Mesenchymal stem cell (in vitro differentiated cells and primary cell): ENCODE results near the gene TENM4.

Source experiments
- DNase-seq: peaks from one replicate; pipeline ENCODE4 v3.0.0-alpha.2; 2013
- H2AFZ ChIP-seq: one replicate; pipeline ENCODE4 v1.6.1; 2013; ENCODE audit warnings: low read depth, mild to moderate bottlenecking, control low read depth, inconsistent platforms, low read length, moderate library complexity
- H2AK5ac ChIP-seq: 2 replicates; pipeline ENCODE4 v1.6.1; 2013; ENCODE audit warnings: low read length, moderate library complexity, mild to moderate bottlenecking, inconsistent platforms; ENCODE audit not compliant: severe bottlenecking
- H2BK120ac ChIP-seq: one replicate; pipeline ENCODE4 v1.6.1; 2013; ENCODE audit warnings: low read depth, mild to moderate bottlenecking, inconsistent platforms, low read length, moderate library complexity
- H2BK12ac ChIP-seq, 2 experiments: one replicate each; pipeline ENCODE4 v1.6.1; 2013; ENCODE audit warnings: inconsistent platforms in 2 of 2, low read length in 2 of 2, mild to moderate bottlenecking in 2 of 2, moderate library complexity in 2 of 2, control low read depth in 1 of 2
- H2BK15ac ChIP-seq: one replicate; pipeline ENCODE4 v1.6.1; 2013; ENCODE audit warnings: mild to moderate bottlenecking, low read depth, inconsistent platforms; ENCODE audit not compliant: poor library complexity, severe bottlenecking
- H2BK5ac ChIP-seq: 2 replicates; pipeline ENCODE4 v1.6.1; 2013; ENCODE audit warnings: low read depth, mild to moderate bottlenecking, low read length, control low read depth, inconsistent platforms; ENCODE audit not compliant: poor library complexity, severe bottlenecking
- H3K14ac ChIP-seq, 2 experiments: one replicate each; pipeline ENCODE4 v1.6.1; 2013; ENCODE audit warnings: inconsistent platforms in 2 of 2, low read length in 2 of 2, control low read depth in 1 of 2, mild to moderate bottlenecking in 1 of 2, moderate library complexity in 1 of 2
- H3K18ac ChIP-seq, 2 experiments: one replicate each; pipeline ENCODE4 v1.6.1; 2013; ENCODE audit warnings: inconsistent platforms in 2 of 2, low read length in 2 of 2, control low read depth in 1 of 2, low read depth in 1 of 2, mild to moderate bottlenecking in 1 of 2
- H3K23ac ChIP-seq, 2 experiments: one replicate each; pipeline ENCODE4 v1.6.1; 2013; ENCODE audit warnings: inconsistent platforms in 2 of 2, low read length in 2 of 2, mild to moderate bottlenecking in 2 of 2, moderate library complexity in 2 of 2, control low read depth in 1 of 2
- H3K27ac ChIP-seq: 2 replicates; pipeline ENCODE4 v1.5.1; 2013; ENCODE audit warnings: mild to moderate bottlenecking, moderate library complexity, low read length, control low read depth, inconsistent platforms; ENCODE audit not compliant: poor library complexity, severe bottlenecking
- H3K27me3 ChIP-seq, 2 experiments: 2 replicates each; pipeline versions ENCODE4 v1.6.1 to v1.7.0; 2013; ENCODE audit warnings: low read length in 2 of 2, mild to moderate bottlenecking in 2 of 2, moderate library complexity in 2 of 2, control low read depth in 1 of 2, inconsistent platforms in 1 of 2; ENCODE audit not compliant: control insufficient read depth in 1 of 2, insufficient read depth in 1 of 2
- H3K36me3 ChIP-seq, 2 experiments: 2 replicates each; pipeline versions ENCODE4 v1.6.1 to v1.7.0; 2013; ENCODE audit warnings: low read length in 2 of 2, control low read depth in 1 of 2, inconsistent platforms in 1 of 2, low read depth in 1 of 2, mild to moderate bottlenecking in 1 of 2; ENCODE audit not compliant: insufficient read depth in 2 of 2, control insufficient read depth in 1 of 2
- H3K4ac ChIP-seq, 2 experiments: one replicate each; pipeline ENCODE4 v1.6.1; 2013; ENCODE audit warnings: inconsistent platforms in 2 of 2, low read length in 2 of 2, mild to moderate bottlenecking in 2 of 2, moderate library complexity in 2 of 2, control low read depth in 1 of 2, low read depth in 1 of 2
- H3K4me1 ChIP-seq: 2 replicates; pipeline ENCODE4 v1.6.1; 2013; ENCODE audit warnings: low read depth, low read length, control low read depth; ENCODE audit not compliant: control insufficient read depth, insufficient read depth
- H3K4me2 ChIP-seq: 2 replicates; pipeline ENCODE4 v1.6.1; 2013; ENCODE audit warnings: low read length, mild to moderate bottlenecking, inconsistent platforms; ENCODE audit not compliant: poor library complexity, severe bottlenecking
- H3K4me3 ChIP-seq, 2 experiments: 2 replicates each; pipeline versions ENCODE4 v1.5.1 to v1.7.0; 2013; ENCODE audit warnings: low read length in 2 of 2, mild to moderate bottlenecking in 2 of 2, control low read depth in 1 of 2, low read depth in 1 of 2; ENCODE audit not compliant: insufficient read depth in 1 of 2
- H3K79me1 ChIP-seq: replicated peaks from 2 replicates; pipeline ENCODE4 v1.6.1; 2013; ENCODE audit warnings: mild to moderate bottlenecking, control low read depth, low read length, inconsistent platforms; ENCODE audit not compliant: poor library complexity, severe bottlenecking
- H3K9ac ChIP-seq: 2 replicates; pipeline ENCODE4 v1.7.0; 2013; ENCODE audit warnings: mild to moderate bottlenecking, low read length, moderate library complexity
- H3K9me3 ChIP-seq: 2 replicates; pipeline ENCODE4 v1.7.0; 2013; ENCODE audit warnings: mild to moderate bottlenecking, low read length; ENCODE audit not compliant: control insufficient read depth
- H4K8ac ChIP-seq: one replicate; pipeline ENCODE4 v1.6.1; 2013; ENCODE audit warnings: inconsistent platforms, mild to moderate bottlenecking, low read length, moderate library complexity
- H4K91ac ChIP-seq: one replicate; pipeline ENCODE4 v1.6.1; 2013; ENCODE audit warnings: mild to moderate bottlenecking, low read length, inconsistent platforms
- WGBS: methylation state at CpG from one replicate; pipeline ENCODE4 v1.1.7; 2013; ENCODE audit warnings: mixed read lengths; 5-methylcytosine and 5-hydroxymethylcytosine counted together

Gene TENM4

GRCh38 chr11:78815831-78816230 is 625.0 kb downstream of the TENM4 start:
- no peak overlapping the region for H2AK5ac ChIP-seq
- no peak overlapping the region for H2BK5ac ChIP-seq
- H3K23ac ChIP-seq: no peak overlapping the region
- no peaks in the 10 kb centered on the region for H3K79me1 ChIP-seq
- H3K9me3 ChIP-seq: no peaks in the 10 kb centered on the region
- H2BK15ac ChIP-seq: no peak overlapping the region
- H3K36me3 ChIP-seq: no peaks in the 10 kb centered on the region
- no peak for DNase-seq
- no peak overlapping the region for H3K4me2 ChIP-seq
- 96% methylated on average over 6 of the region's 6 CpGs for WGBS
- no peak overlapping the region for H3K4me3 ChIP-seq
- H3K27ac ChIP-seq: no peak overlapping the region
- H3K18ac ChIP-seq: no peak overlapping the region
- no peak overlapping the region for H3K14ac ChIP-seq
- peaks cover 5% of the 10 kb centered on the region for H3K4me1 ChIP-seq
- H4K91ac ChIP-seq: no peak overlapping the region
- H2BK12ac ChIP-seq: peak overlapping the region in 1 of 2 experiments; percentile 10
- H2AFZ ChIP-seq: no peak overlapping the region
- H3K4ac ChIP-seq: no peak overlapping the region
- H3K9ac ChIP-seq: no peak overlapping the region
- no peak overlapping the region for H4K8ac ChIP-seq
- no peaks in the 10 kb centered on the region for H3K27me3 ChIP-seq
- H2BK120ac ChIP-seq: no peak overlapping the region

- Histone ChIP-seq H2BK12ac (peak overlapping the region; percentile 57 to 85), H3K4ac (peak overlapping the region in 1 of 2 experiments; percentile 65)
- 42% methylated on average over 6 of the region's 6 CpGs for WGBS
Measured at GRCh38 chr11:78812513-78813293, 628.1 kb downstream of the TENM4 start.

GRCh38 chr11:78810559-78811009 is 630.2 kb downstream of the TENM4 start:
- Histone ChIP-seq H3K9ac (no peak overlapping the region), H3K23ac (no peak overlapping the region), H2AK5ac (no peak overlapping the region), H3K4me3 (no peak overlapping the region), H3K4me1 (peaks cover 15% of the 10 kb centered on the region), H3K4ac (peak overlapping the region; percentile 7 to 34), H3K79me1 (no peaks in the 10 kb centered on the region), H3K27me3 (no peaks in the 10 kb centered on the region), H2BK5ac (no peak overlapping the region), H3K9me3 (no peaks in the 10 kb centered on the region), H3K36me3 (no peaks in the 10 kb centered on the region), H2BK12ac (peak overlapping the region in 1 of 2 experiments; percentile 17), H3K18ac (peak overlapping the region; percentile 40 to 46), H2AFZ (no peak overlapping the region), H3K4me2 (no peak overlapping the region), H3K27ac (no peak overlapping the region), H2BK120ac (peak overlapping the region; percentile 65), H4K8ac (peak overlapping the region; percentile 21), H2BK15ac (no peak overlapping the region), H4K91ac (no peak overlapping the region), H3K14ac (no peak overlapping the region)
- no peak for DNase-seq
- 54% methylated on average over 5 of the region's 7 CpGs for WGBS

More at GRCh38 chr11:78812513-78813293, 628.1 kb downstream of the TENM4 start:
- Histone ChIP-seq H4K91ac (peak overlapping the region; percentile 87), H3K4me1 (peaks cover 13% of the 10 kb centered on the region), H3K4me2 (no peak overlapping the region), H2BK15ac (no peak overlapping the region), H3K27ac (no peak overlapping the region), H3K9me3 (no peaks in the 10 kb centered on the region), H3K36me3 (no peaks in the 10 kb centered on the region), H3K79me1 (no peaks in the 10 kb centered on the region), H3K14ac (peak overlapping the region in 1 of 2 experiments; percentile 46), H3K23ac (no peak overlapping the region), H2AFZ (no peak overlapping the region), H2BK5ac (no peak overlapping the region), H2BK120ac (no peak overlapping the region), H3K4me3 (no peak overlapping the region), H4K8ac (no peak overlapping the region), H3K18ac (peak overlapping the region; percentile 68 to 76), H2AK5ac (no peak overlapping the region), H3K27me3 (no peaks in the 10 kb centered on the region), H3K9ac (no peak overlapping the region)
- peak; percentile 61 for DNase-seq

- Histone ChIP-seq H3K27ac (no peak overlapping the region), H3K4me2 (no peak overlapping the region), H2AFZ (no peak overlapping the region), H3K36me3 (no peaks in the 10 kb centered on the region), H4K8ac (peak overlapping the region; percentile 78), H4K91ac (no peak overlapping the region), H2BK120ac (peak overlapping the region; percentile 96), H3K4ac (peak overlapping the region; percentile 32 to 79), H3K23ac (no peak overlapping the region), H3K79me1 (no peaks in the 10 kb centered on the region), H3K27me3 (no peaks in the 10 kb centered on the region), H3K9me3 (no peaks in the 10 kb centered on the region), H3K9ac (no peak overlapping the region), H2AK5ac (no peak overlapping the region), H2BK12ac (peak overlapping the region; percentile 84 to 94), H3K4me3 (no peak overlapping the region), H3K4me1 (peaks cover 15% of the 10 kb centered on the region), H3K14ac (no peak overlapping the region), H3K18ac (peak overlapping the region; percentile 46 to 92), H2BK5ac (no peak overlapping the region), H2BK15ac (peak overlapping the region; percentile 49)
- 20% methylated on average over 5 of the region's 7 CpGs for WGBS
- DNase-seq: peak; percentile 91
Measured at GRCh38 chr11:78809931-78810541, 630.8 kb downstream of the TENM4 start.
